Measurements from ENCODE around the gene NEB. TPM values are rescaled to one million over a fixed set of nuclear protein-coding genes. Genes with fewer than 3 reads are reported as not detected.

The NEB gene
- total RNA-seq, 1 donor from 2014 or later: 0.27 TPM

DNA sequence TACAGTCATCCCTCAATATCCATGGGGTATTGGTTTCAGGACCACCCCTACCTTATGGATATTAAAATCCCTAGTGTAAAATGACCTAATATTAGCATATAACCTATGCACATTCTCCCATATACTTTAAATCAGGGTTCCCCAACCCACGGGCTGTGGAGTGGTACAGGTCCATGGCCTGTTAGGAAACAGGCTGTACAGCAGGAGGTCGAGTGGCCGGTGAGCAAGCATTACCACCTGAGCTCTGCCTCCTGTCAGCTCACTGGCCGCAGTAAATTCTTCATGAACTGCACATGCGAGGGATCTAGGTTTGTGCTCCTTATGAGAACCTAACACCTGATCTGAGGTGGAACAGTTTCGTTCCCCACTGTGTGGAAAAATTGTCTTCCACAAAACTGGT, 250.7 kb downstream of the NEB start:
- no peaks in the 10 kb centered on the region for H3K27me3 Mint-ChIP-seq (ENCODE audit: low read depth)
- H3K4me1 Mint-ChIP-seq (ENCODE audit: low read depth): peaks cover 35% of the 10 kb centered on the region
- peaks cover 79% of the 10 kb centered on the region for H3K36me3 Mint-ChIP-seq (ENCODE audit: low read depth)
- H3K9me3 Mint-ChIP-seq: peaks cover 23% of the 10 kb centered on the region
- no peak for DNase-seq (ENCODE audit: low spot score)
- no peak overlapping the region for H3K27ac Mint-ChIP-seq
- H3K4me3 Mint-ChIP-seq (ENCODE audit: low read depth): no peak overlapping the region
- intact Hi-C loops (cut with micrococcal nuclease): no loop called here

GRCh38 chr2:151482171-151482725, 252.0 kb downstream of the NEB start:
- no peak overlapping the region for H3K4me3 Mint-ChIP-seq (ENCODE audit: low read depth)
- intact Hi-C loops (cut with micrococcal nuclease): no loop called here

DNA sequence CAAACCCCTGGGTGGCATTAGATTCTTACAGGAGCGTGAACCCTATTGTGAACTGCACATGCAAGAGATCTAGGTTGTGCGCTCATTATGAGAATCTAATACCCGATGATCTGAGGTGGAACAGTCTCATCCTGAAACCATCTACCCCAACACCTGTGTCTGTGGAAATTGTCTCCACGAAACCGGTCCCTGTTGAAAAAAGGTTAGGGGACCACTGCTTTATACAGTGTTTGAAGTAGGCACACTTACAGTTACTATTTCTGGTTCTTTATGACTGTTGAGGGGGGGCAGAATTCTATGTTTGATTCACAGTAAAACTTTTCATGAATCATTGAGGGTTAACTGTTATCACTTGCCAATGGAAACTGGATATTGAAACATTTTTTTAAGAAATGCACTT, 252.5 kb downstream of the NEB start:
- H3K4me1 Mint-ChIP-seq (ENCODE audit: low read depth): peaks cover 35% of the 10 kb centered on the region
- peaks cover 23% of the 10 kb centered on the region for H3K9me3 Mint-ChIP-seq
- H3K36me3 Mint-ChIP-seq (ENCODE audit: low read depth): peaks cover 93% of the 10 kb centered on the region
- no peak for DNase-seq (ENCODE audit: low spot score)
- intact Hi-C loops (cut with micrococcal nuclease): no loop called here
- H3K27ac Mint-ChIP-seq: peak overlapping the region; percentile 65
- H3K27me3 Mint-ChIP-seq (ENCODE audit: low read depth): no peaks in the 10 kb centered on the region
- H3K4me3 Mint-ChIP-seq (ENCODE audit: low read depth): no peak overlapping the region

More at GRCh38 chr2:151482171-151482725, 252.0 kb downstream of the NEB start:
- Mint-ChIP-seq H3K36me3 (ENCODE audit: low read depth) (peaks cover 91% of the 10 kb centered on the region), H3K27ac (peak overlapping the region; percentile 65), H3K27me3 (ENCODE audit: low read depth) (no peaks in the 10 kb centered on the region), H3K9me3 (peaks cover 23% of the 10 kb centered on the region), H3K4me1 (ENCODE audit: low read depth) (peaks cover 35% of the 10 kb centered on the region)
- DNase-seq (ENCODE audit: low spot score): no peak

DNA sequence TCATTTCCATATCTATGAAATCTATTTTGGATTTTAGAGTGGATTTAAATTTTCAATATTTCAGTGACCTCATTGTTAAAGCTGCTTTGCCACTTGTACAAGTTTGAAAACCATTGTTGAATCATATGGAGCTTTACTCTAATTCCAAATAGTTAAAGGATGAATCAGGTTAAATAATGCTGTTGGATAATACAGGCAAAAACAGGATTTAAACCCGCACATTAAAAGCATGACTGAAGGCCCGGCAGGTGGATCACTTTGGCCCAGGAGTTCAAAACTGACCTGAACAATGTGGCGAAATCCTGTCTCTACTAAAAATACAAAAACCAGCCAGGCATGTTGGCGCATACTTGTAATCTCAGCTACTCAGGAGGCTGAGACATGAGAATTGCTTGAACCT, 256.3 kb downstream of the NEB start:
- intact Hi-C loops (cut with micrococcal nuclease): no loop called here
- DNase-seq (ENCODE audit: low spot score): no peak
- no peaks in the 10 kb centered on the region for H3K27me3 Mint-ChIP-seq (ENCODE audit: low read depth)
- no peak overlapping the region for H3K27ac Mint-ChIP-seq
- H3K4me3 Mint-ChIP-seq (ENCODE audit: low read depth): no peak overlapping the region
- peaks cover 8% of the 10 kb centered on the region for H3K9me3 Mint-ChIP-seq
- peaks cover 86% of the 10 kb centered on the region for H3K36me3 Mint-ChIP-seq (ENCODE audit: low read depth)
- peaks cover 28% of the 10 kb centered on the region for H3K4me1 Mint-ChIP-seq (ENCODE audit: low read depth)

DNA sequence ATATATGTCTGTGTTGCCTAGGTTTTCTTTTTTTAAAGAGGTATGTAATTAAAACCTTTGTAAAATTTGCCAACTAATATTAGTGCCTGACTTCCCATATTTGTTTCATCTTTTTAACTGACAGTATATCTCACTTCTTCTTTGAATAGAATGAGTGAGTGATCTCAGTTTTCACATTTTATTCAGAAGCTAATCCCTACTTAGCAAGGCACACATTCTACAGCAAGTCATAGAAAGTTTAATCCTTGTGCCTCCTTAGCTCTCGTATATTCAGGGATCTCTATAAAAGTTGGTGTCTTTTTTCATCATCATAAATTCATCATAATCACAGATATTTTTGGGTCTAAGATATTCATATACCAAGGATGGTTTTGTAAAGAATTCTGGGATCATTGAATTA, 258.0 kb downstream of the NEB start:
- Mint-ChIP-seq H3K27ac (no peak overlapping the region), H3K27me3 (ENCODE audit: low read depth) (no peaks in the 10 kb centered on the region), H3K4me1 (ENCODE audit: low read depth) (peaks cover 16% of the 10 kb centered on the region), H3K36me3 (ENCODE audit: low read depth) (peaks cover 85% of the 10 kb centered on the region), H3K9me3 (peaks cover 5% of the 10 kb centered on the region), H3K4me3 (ENCODE audit: low read depth) (no peak overlapping the region)
- intact Hi-C loops (cut with micrococcal nuclease): no loop called here
- no peak for DNase-seq (ENCODE audit: low spot score)

DNA sequence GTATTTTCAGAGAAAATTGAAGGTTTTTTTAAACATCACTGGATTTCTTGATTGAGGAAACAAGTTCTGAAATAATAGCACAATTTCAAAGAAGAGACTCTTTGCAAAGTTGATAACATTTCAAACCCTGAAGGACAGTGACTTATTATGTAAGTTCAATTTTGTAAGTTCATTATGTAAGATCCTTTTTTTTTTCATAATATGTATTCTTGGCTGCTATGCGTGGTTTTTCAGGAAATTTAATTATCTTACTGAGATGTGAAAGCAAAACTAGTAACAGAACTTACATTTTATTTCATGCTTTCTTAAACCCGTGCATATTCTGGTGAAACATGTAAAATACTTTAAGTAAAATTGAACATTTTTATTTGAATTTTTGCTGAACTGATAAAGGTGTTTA, 259.2 kb downstream of the NEB start:
- peaks cover 7% of the 10 kb centered on the region for H3K4me1 Mint-ChIP-seq (ENCODE audit: low read depth)
- H3K4me3 Mint-ChIP-seq (ENCODE audit: low read depth): no peak overlapping the region
- H3K27ac Mint-ChIP-seq: no peak overlapping the region
- peaks cover 10% of the 10 kb centered on the region for H3K9me3 Mint-ChIP-seq
- no peak for DNase-seq (ENCODE audit: low spot score)
- intact Hi-C loops (cut with micrococcal nuclease): no loop called here
- no peaks in the 10 kb centered on the region for H3K27me3 Mint-ChIP-seq (ENCODE audit: low read depth)
- H3K36me3 Mint-ChIP-seq (ENCODE audit: low read depth): peaks cover 87% of the 10 kb centered on the region

DNA sequence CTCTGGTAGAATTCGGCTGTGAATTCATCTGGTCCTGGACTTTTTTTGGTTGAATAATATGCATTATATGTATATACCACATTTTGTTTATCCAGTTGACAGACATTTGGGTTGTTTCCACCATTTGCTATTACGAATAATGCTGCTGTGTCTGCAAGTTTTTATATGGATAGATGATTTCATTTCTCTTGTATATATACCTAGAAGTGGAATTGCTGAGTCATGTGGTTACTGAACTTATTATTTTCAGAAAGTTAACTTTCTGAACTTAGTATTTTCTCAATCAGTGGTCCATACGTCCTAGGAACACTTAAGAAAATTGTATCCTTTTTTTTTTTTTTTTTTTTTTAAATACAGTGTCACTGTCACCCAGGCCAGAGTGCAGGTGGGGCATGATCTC, 261.3 kb downstream of the NEB start:
- no peak for DNase-seq (ENCODE audit: low spot score)
- intact Hi-C loops (cut with micrococcal nuclease): no loop called here
- H3K4me1 Mint-ChIP-seq (ENCODE audit: low read depth): peaks cover 3% of the 10 kb centered on the region
- H3K27ac Mint-ChIP-seq: no peak overlapping the region
- H3K9me3 Mint-ChIP-seq: peaks cover 14% of the 10 kb centered on the region
- peaks cover 89% of the 10 kb centered on the region for H3K36me3 Mint-ChIP-seq (ENCODE audit: low read depth)
- no peaks in the 10 kb centered on the region for H3K27me3 Mint-ChIP-seq (ENCODE audit: low read depth)
- H3K4me3 Mint-ChIP-seq (ENCODE audit: low read depth): no peak overlapping the region

GRCh38 chr2:151470556-151470955, 263.7 kb downstream of the NEB start:
- Mint-ChIP-seq H3K4me3 (ENCODE audit: low read depth) (no peak overlapping the region), H3K9me3 (peaks cover 14% of the 10 kb centered on the region)
- intact Hi-C loops (cut with micrococcal nuclease): no loop called here

GRCh38 chr2:151465771-151466170, 268.5 kb downstream of the NEB start:
- intact Hi-C loops (cut with micrococcal nuclease): no loop called here
- no peak overlapping the region for H3K27ac Mint-ChIP-seq
- no peak overlapping the region for H3K4me3 Mint-ChIP-seq (ENCODE audit: low read depth)
- H3K9me3 Mint-ChIP-seq: peaks cover 4% of the 10 kb centered on the region
- H3K27me3 Mint-ChIP-seq (ENCODE audit: low read depth): no peaks in the 10 kb centered on the region
- H3K36me3 Mint-ChIP-seq (ENCODE audit: low read depth): peaks cover 86% of the 10 kb centered on the region
- H3K4me1 Mint-ChIP-seq (ENCODE audit: low read depth): peaks cover 9% of the 10 kb centered on the region
- DNase-seq (ENCODE audit: low spot score): no peak

More at GRCh38 chr2:151470556-151470955, 263.7 kb downstream of the NEB start:
- Mint-ChIP-seq H3K36me3 (ENCODE audit: low read depth) (peaks cover 86% of the 10 kb centered on the region), H3K27me3 (ENCODE audit: low read depth) (no peaks in the 10 kb centered on the region), H3K4me1 (ENCODE audit: low read depth) (peaks cover 6% of the 10 kb centered on the region), H3K27ac (no peak overlapping the region)
- no peak for DNase-seq (ENCODE audit: low spot score)

- DNase-seq (ENCODE audit: low spot score): no peak
- H3K9me3 Mint-ChIP-seq: no peaks in the 10 kb centered on the region
- no peaks in the 10 kb centered on the region for H3K27me3 Mint-ChIP-seq (ENCODE audit: low read depth)
- no peak overlapping the region for H3K27ac Mint-ChIP-seq
- no peaks in the 10 kb centered on the region for H3K4me1 Mint-ChIP-seq (ENCODE audit: low read depth)
- H3K4me3 Mint-ChIP-seq (ENCODE audit: low read depth): no peak overlapping the region
- intact Hi-C loops (cut with micrococcal nuclease): loop anchor here (10.0 kb wide), 1 partner anchor 175 kb away; no protein-coding TSS in a partner anchor
- H3K36me3 Mint-ChIP-seq (ENCODE audit: low read depth): peaks cover 75% of the 10 kb centered on the region
Observed at GRCh38 chr2:151459358-151459757, 274.9 kb downstream of the NEB start.

DNA sequence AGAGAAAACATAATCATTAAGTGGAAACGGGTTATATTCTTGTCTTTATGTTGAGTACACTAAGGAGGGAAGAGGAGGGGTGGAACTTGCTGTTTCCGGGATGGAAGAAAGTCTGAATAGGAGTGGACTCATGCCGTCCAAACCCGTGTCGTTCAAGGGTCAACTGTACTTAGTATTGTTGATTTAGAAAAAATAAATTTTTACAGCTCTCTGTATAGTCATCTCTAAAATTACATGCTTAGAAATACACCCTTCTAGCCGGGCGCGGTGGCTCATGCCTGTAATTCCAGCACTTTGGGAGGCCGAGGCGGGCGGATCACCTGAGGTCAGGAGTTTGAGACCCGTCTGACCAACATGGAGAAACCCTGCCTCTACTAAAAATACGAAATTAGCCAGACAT, 295.1 kb downstream of the NEB start:
- H3K27me3 Mint-ChIP-seq (ENCODE audit: low read depth): no peaks in the 10 kb centered on the region
- no peak for DNase-seq (ENCODE audit: low spot score)
- intact Hi-C loops (cut with micrococcal nuclease): no loop called here
- H3K4me3 Mint-ChIP-seq (ENCODE audit: low read depth): no peak overlapping the region
- H3K27ac Mint-ChIP-seq: no peak overlapping the region
- H3K36me3 Mint-ChIP-seq (ENCODE audit: low read depth): peaks cover 72% of the 10 kb centered on the region
- peaks cover 3% of the 10 kb centered on the region for H3K4me1 Mint-ChIP-seq (ENCODE audit: low read depth)
- H3K9me3 Mint-ChIP-seq: no peaks in the 10 kb centered on the region

GRCh38 chr2:151438506-151438905, 295.8 kb downstream of the NEB start:
- Mint-ChIP-seq H3K9me3 (no peaks in the 10 kb centered on the region), H3K36me3 (ENCODE audit: low read depth) (peaks cover 68% of the 10 kb centered on the region), H3K4me3 (ENCODE audit: low read depth) (no peak overlapping the region), H3K27me3 (ENCODE audit: low read depth) (no peaks in the 10 kb centered on the region), H3K27ac (no peak overlapping the region), H3K4me1 (ENCODE audit: low read depth) (peaks cover 3% of the 10 kb centered on the region)
- intact Hi-C loops (cut with micrococcal nuclease): no loop called here
- no peak for DNase-seq (ENCODE audit: low spot score)

- intact Hi-C loops (cut with micrococcal nuclease): no loop called here
- H3K9me3 Mint-ChIP-seq: no peaks in the 10 kb centered on the region
- H3K4me1 Mint-ChIP-seq (ENCODE audit: low read depth): peaks cover 5% of the 10 kb centered on the region
- DNase-seq (ENCODE audit: low spot score): no peak
- H3K27me3 Mint-ChIP-seq (ENCODE audit: low read depth): no peaks in the 10 kb centered on the region
- H3K27ac Mint-ChIP-seq: peak overlapping the region; percentile 24
- H3K4me3 Mint-ChIP-seq (ENCODE audit: low read depth): no peak overlapping the region
- H3K36me3 Mint-ChIP-seq (ENCODE audit: low read depth): peaks cover 72% of the 10 kb centered on the region
Observed at GRCh38 chr2:151437630-151438029, 296.6 kb downstream of the NEB start.

Data from activated T-helper 2 cell treated with anti-CD3 and anti-CD28 coated beads, Interferon-gamma antibody, Interleukin-2, Interleukin-4, amounts not matched to agents 10 μg/mL and 5 μg/mL and 100 μg/mL, durations not matched to agents 14 hours and 24 hours and 36 hours (primary cell).